GM18520 (cell line): ENCODE measurements around the gene FMOD.

Experiments used
- ATAC-seq: cut with Tn5 transposase; IDR thresholded peaks from one replicate; pipeline ENCODE4 v1.9.1; 2021; ENCODE audit not compliant: unreplicated experiment

FMOD gene

GRCh38 chr1:203351037-203351625 lies at the start of gene FMOD:
Gene FMOD (minus strand): TSS chr1:203351122. CDS start chr1:203348270, 2,852 bp downstream.
- no peak for ATAC-seq

DNA sequence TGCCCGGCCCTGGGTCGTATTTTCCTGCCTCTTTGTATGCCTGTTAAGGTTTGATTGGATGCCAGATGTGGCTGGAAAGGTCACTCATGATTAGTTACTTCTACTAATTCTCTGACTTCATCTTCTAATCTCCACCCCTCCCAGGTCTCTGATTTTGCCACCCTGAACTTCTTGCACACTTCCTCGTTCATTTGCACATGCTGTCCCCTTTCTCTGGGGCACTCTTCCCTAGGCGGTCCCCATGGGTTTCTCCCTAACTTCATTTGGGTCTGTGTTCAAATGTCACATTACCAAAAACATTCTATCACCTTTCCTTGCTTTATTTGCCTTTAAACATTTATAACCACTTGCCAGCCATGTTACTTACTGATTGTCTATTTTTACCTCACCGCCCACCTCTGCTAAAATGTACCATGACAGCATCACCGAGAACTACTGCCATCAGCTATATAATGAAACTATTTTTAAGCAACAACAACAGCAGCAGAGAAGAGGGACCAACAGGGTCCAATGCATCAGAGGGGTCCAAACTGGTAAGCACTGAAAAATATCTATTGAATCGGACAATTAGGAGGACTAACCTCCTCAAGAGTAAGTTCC lies 45.8 kb upstream of the FMOD start:
- ATAC-seq, result no peak

GRCh38 chr1:203395751-203396150 lies 44.8 kb upstream of the FMOD start:
- ATAC-seq, result no peak

DNA sequence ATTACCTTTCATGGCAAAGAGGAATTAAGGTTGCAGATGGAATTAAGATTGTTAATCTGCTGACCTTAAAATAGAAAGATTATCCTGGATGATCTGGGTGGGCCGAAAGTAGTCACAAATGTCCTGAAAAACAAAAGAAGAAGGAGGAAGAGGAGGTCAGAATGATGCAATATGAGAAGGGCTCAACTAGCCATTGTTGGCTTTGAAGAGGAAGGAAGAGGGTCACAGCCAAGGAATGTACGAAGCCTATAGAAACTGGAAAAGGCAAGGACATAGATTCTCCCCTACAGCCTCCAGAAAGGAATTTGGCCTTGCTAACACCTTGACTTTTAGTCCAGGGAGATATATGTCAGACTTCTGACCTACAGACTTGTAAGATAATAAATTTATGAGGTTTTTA lies 39.4 kb upstream of the FMOD start:
- no peak for ATAC-seq

DNA sequence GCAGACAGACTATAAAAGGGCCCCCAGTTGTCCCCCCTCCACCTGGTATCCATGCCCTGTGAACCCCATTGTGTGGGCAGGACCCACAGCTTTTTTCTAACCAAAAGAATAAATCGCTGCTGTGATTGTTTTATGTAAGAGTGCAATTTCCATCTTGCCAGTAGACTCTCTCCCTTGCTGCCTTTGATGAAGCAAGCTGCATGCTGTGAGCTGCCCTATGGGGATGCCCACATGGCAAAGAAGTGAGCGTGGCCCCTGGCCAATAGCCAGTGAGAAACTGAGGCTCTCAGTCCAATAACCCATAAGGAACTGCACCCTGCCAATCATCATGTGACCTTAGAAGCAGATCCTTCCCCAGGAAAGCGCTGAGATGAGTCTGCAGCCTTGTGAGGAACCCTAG lies 37.8 kb upstream of the FMOD start:
- no peak for ATAC-seq

GRCh38 chr1:203382026-203382425 lies 31.1 kb upstream of the FMOD start:
- ATAC-seq, result no peak

GRCh38 chr1:203381151-203381751 lies 30.3 kb upstream of the FMOD start:
- ATAC-seq, result no peak

- ATAC-seq, result no peak
These were observed 29.7 kb upstream of the FMOD start for GRCh38 chr1:203380420-203381150.

GRCh38 chr1:203379825-203380224 lies 28.9 kb upstream of the FMOD start:
- no peak for ATAC-seq

DNA sequence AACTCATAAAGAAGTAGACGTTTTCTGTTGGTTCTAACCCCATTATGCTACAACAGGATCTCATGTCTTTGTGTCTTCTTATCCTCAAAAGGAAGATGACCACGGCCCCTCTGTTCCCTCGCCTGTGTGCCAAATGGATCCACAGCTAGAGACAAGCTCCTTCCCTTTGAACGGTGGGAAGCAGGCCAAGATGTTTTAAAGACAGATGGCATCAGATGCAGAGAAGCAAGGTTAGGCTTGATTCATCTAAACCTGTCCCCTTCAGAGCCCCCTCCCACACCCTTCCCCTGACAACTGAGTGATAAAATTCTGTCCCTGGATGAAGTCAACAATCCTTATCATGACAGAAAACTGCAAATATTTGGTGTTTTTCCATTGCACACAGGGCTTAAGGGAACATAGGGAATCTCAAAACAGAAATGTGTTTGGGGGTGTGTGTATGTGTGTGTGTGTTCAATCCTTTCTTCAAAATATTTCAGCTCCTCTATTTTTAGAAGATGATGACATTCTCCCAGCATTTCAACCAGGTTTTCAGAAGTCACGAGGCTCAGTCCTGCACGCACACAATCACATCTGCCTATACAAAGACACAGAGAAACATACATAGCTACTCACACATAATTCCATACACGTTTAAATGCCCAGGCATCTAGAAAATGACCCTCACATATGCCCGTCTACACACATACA lies 27.8 kb upstream of the FMOD start:
- no peak for ATAC-seq

- no peak for ATAC-seq
These were observed 23.1 kb upstream of the FMOD start for GRCh38 chr1:203373991-203374390.

- ATAC-seq, result no peak
These were observed 22.1 kb upstream of the FMOD start for GRCh38 chr1:203373002-203373401.

- ATAC-seq, result no peak
These were observed 20.4 kb upstream of the FMOD start for GRCh38 chr1:203371288-203371687.

- ATAC-seq, result no peak
These were observed 18.7 kb upstream of the FMOD start for GRCh38 chr1:203369666-203370065.

DNA sequence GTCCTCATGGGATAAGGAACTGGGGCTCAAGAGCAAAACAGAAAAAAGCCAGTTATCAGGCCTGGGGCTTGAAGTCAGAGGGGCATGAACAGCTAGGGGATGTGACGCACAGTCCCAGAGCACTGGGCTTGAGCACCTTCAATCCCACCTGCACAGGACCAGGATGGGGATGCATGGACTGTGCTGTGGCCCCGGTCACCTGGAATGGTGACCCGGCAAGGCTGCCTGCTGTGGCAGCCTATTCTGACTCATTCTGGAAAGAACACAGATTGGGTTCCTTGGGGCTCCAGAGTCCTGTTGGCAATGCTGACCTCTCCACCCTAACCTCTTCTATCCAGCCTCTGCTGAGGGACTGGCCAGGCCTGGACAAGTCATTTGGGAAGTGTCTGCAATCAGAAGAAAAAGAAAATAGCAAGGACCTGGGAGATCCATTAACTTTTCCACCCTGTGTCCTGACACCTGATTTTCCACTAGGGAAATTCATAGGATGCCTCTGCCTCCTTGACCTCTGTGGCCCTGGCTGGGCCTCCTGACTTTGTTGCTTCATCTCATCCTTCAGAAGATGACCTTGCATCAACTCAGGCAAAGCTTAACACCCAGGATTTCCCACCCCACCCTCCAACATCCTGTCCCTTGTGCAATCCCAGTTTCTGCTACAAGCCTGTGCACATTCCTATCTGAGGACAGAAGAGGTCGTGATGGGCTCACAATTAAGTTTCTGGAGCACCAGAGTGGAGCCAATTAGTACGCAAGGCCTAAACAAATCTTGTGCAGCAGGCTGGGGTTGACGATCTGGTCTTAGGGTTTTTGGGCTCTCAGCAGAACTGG lies 17.9 kb upstream of the FMOD start:
- no peak for ATAC-seq

DNA sequence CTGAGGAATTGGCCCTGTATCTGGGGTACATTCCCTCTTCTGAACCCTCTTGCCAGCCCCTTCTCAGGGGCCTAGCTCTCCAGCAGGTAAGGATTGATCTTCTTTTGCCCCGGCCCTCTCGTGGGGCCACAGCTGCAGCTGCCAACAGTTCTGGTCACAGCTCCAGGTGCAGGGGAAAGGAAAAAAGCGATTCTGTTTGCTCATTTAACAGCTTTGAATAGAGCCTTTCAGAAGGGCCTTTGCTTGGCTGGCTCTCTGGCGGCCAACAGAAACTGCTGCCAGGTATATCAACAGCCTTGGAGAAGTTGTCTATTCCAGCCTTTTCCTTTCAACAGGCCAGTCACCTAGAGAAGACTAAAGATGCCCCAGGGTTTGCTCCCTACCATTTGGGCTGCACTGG lies 16.1 kb upstream of the FMOD start:
- ATAC-seq, result no peak

GRCh38 chr1:203366476-203366875 lies 15.6 kb upstream of the FMOD start:
- ATAC-seq, result no peak

GRCh38 chr1:203364806-203365205 lies 13.9 kb upstream of the FMOD start:
- ATAC-seq, result no peak

DNA sequence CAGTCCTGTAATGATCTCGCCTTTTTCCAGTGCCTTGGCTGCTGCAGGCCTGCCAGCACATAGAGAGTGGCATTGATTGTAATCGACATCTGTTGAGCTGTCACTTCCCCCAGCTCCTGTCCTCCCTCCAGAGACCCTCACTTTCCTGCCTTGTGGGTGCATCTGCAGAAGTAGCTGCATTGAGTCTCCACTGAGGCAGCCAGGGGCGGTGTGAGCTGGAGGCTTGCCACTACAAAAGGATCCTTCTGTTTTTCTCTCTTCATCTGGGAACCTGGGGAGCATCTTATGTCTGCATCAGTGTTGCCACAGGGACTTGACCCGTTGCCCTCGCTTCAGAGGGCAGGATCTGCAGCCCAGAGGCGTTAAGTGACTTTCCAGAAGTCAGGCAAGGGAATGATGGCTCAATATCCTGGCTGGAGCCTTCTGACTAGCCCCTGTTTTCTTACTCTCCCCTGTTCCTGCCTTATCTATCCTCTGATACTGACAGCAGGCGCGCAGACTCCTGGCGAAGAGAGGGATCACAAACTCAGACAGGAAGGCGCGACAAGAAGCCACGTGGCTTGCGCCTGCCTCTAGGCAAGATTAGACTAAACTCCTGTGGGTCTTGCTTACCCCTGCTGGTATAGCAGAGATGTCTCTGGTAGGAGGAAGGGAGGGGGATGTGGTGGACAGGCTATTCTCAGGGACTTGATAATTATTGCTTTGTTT lies 13.3 kb upstream of the FMOD start:
- ATAC-seq, result no peak

DNA sequence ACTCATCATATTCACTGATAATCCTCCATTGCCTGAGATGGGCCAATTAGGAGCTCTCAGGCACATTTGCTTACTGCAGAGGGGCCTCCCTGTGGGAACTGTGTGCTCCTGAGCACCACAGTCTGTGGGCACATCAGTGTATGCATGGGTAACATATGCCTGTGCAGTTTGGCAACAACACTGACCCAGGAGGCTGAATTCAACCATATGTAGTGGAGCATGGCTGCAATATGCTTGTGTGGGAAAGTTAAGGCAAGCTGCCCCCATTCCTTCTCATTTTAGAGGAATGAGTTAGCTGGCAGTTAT lies 11.8 kb upstream of the FMOD start:
- ATAC-seq, result no peak
